ENCODE results near the gene RTP1. TPM values are rescaled to one million over a fixed set of nuclear protein-coding genes. Genes with fewer than 3 reads are reported as not detected.

The RTP1 gene
- total RNA-seq, 4 donors from 2014 or later = not detected

DNA sequence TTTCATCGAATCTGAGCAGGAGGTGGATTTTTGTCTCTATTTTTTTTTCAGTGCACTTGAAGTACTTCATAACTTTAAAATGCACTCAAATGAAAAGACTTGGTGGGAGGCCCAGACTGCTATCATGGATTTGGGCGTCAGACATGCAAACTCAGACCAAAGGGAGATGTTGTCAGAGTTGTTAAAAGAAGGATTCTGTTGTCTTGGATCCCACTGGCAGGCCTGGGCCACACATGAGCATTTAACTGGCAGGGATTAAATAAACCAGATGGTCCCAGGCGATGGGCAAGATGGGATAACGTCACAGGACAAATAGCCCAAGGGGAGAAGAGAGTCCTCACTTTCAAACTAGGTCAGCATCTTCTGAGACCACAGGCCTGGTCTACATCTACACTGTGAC lies 15.4 kb downstream of the RTP1 start:
- Histone ChIP-seq H3K4me1 (peaks cover 16 to 28% of the 10 kb centered on the region in 2 donors), H3K27ac (no peak overlapping the region), H3K27me3 (no peaks in the 10 kb centered on the region), H3K4me3 (no peak overlapping the region), H3K9me3 (no peaks in the 10 kb centered on the region), H3K36me3 (no peaks in the 10 kb centered on the region)
- ATAC-seq (no peak), DNase-seq (no peak)
- in situ Hi-C loops (cut with MboI; ENCODE audit: low sequenced_read_pairs in 4 of 4) (loop anchor here in 1 of 4 donors (25.0 kb wide), 1 partner anchor 100 kb away; no protein-coding TSS in a partner anchor), intact Hi-C loops (cut with DNase I; ENCODE audit: low total_unique reads) (no loop called here)
- TF ChIP-seq, protein P1, sequence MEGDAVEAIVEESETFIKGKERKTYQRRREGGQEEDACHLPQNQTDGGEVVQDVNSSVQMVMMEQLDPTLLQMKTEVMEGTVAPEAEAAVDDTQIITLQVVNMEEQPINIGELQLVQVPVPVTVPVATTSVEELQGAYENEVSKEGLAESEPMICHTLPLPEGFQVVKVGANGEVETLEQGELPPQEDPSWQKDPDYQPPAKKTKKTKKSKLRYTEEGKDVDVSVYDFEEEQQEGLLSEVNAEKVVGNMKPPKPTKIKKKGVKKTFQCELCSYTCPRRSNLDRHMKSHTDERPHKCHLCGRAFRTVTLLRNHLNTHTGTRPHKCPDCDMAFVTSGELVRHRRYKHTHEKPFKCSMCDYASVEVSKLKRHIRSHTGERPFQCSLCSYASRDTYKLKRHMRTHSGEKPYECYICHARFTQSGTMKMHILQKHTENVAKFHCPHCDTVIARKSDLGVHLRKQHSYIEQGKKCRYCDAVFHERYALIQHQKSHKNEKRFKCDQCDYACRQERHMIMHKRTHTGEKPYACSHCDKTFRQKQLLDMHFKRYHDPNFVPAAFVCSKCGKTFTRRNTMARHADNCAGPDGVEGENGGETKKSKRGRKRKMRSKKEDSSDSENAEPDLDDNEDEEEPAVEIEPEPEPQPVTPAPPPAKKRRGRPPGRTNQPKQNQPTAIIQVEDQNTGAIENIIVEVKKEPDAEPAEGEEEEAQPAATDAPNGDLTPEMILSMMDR (IDR thresholded peaks at IDR 0.05 in 4 of 5, conservative IDR thresholded peaks at IDR 0.05 in 1 of 5) = no peak
- no peak for TF ChIP-seq POLR2A (IDR thresholded peaks at IDR 0.05)

DNA sequence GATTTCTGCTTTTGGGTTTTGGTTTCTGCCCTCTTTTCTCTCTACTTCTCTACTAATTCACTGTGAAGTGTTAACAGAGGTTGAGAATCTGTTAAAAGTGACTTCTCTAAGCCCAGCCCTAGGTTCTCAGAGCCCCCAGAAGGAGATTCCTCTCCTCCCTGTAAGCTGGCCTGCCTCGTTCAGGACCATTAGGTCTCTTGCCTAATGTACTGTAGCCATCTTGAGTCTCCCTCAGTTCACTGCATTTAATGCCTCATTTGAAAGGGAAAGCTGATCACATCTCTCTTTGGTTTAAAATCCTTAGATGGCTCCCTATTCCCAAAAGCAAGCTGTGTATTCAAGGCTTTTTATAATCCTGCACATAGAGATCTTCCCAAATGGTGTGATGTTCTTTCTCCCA lies 16.3 kb downstream of the RTP1 start:
- intact Hi-C loops (cut with DNase I; ENCODE audit: low total_unique reads) = no loop called here
- no peak for TF ChIP-seq POLR2A (IDR thresholded peaks at IDR 0.05)
- TF ChIP-seq, protein P1 (IDR thresholded peaks at IDR 0.05 in 4 of 5, conservative IDR thresholded peaks at IDR 0.05 in 1 of 5) = no peak
- in situ Hi-C loops (cut with MboI; ENCODE audit: low sequenced_read_pairs in 4 of 4) = loop anchor here in 1 of 4 donors (25.0 kb wide), 1 partner anchor 99 kb away; no protein-coding TSS in a partner anchor

GRCh38 chr3:187215460-187215859 lies 18.2 kb downstream of the RTP1 start:
- H3K4me1 ChIP-seq = peaks cover 9 to 18% of the 10 kb centered on the region in 2 donors
- H3K27ac ChIP-seq = no peak overlapping the region
- no peak for DNase-seq
- H3K4me3 ChIP-seq = no peak overlapping the region
- H3K36me3 ChIP-seq = no peaks in the 10 kb centered on the region
- intact Hi-C loops (cut with DNase I; ENCODE audit: low total_unique reads) = no loop called here
- no peaks in the 10 kb centered on the region for H3K9me3 ChIP-seq
- in situ Hi-C loops (cut with MboI; ENCODE audit: low sequenced_read_pairs in 4 of 4) = loop anchor here in 2 of 4 donors (5.0 to 25.0 kb wide), 2 partner anchors 97 to 462 kb away; no protein-coding TSS in a partner anchor
- H3K27me3 ChIP-seq = no peaks in the 10 kb centered on the region
- no peak for ATAC-seq
- TF ChIP-seq, protein P1 (IDR thresholded peaks at IDR 0.05 in 4 of 5, conservative IDR thresholded peaks at IDR 0.05 in 1 of 5) = no peak
- no peak for TF ChIP-seq POLR2A (IDR thresholded peaks at IDR 0.05)

More for the DNA sequence above, 16.3 kb downstream of the RTP1 start:
- ATAC-seq (no peak), DNase-seq (no peak)
- Histone ChIP-seq H3K4me1 (peaks cover 16 to 28% of the 10 kb centered on the region in 2 donors), H3K27ac (no peak overlapping the region), H3K9me3 (no peaks in the 10 kb centered on the region), H3K36me3 (no peaks in the 10 kb centered on the region), H3K27me3 (no peaks in the 10 kb centered on the region), H3K4me3 (no peak overlapping the region)

DNA sequence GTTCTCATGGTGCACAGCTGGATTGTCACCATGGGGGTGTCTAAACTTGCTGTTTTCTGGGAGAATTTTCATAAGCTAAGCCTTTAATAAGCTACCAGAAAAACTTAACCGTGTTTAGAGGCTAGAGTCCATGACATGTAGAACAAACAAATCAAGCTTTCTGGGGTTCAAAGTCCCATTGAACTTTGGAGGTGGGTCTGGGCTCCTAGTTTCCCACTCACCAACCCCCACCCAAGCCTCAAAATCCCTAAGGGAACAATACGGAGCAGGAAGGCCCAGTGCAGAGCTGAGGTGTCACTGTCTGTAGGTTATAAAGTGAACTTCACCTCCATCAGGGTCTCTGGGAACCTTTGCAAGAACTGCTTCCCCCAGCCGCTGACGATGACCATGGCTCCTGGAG lies 25.5 kb downstream of the RTP1 start:
- TF ChIP-seq, protein P1 (IDR thresholded peaks at IDR 0.05 in 4 of 5, conservative IDR thresholded peaks at IDR 0.05 in 1 of 5) = no peak
- no peak for TF ChIP-seq POLR2A (IDR thresholded peaks at IDR 0.05)
- DNase-seq (no peak), ATAC-seq (no peak)
- Histone ChIP-seq H3K4me1 (no peaks in the 10 kb centered on the region), H3K27ac (no peak overlapping the region), H3K36me3 (no peaks in the 10 kb centered on the region), H3K4me3 (no peak overlapping the region), H3K9me3 (no peaks in the 10 kb centered on the region), H3K27me3 (no peaks in the 10 kb centered on the region)
- intact Hi-C loops (cut with DNase I; ENCODE audit: low total_unique reads) = no loop called here
- in situ Hi-C loops (cut with MboI; ENCODE audit: low sequenced_read_pairs in 4 of 4) = loop anchor here in 3 of 4 donors (10.0 to 25.0 kb wide), 4 partner anchors 72 to 462 kb away; partner anchors contain the start of genes SST (in 2 of the 3) and MASP1 (in 1 of the 3)

All from gastrocnemius medialis (tissue), 4 donors.